WTC11 (cell line): ENCODE results near the gene MAPKAP1. TPM values are rescaled to one million over a fixed set of nuclear protein-coding genes. Genes with fewer than 3 reads are reported as not detected.

Experiments used
- ATAC-seq: fragments of 200-7000 bp; cut with Tn5 transposase; 2 replicates; pipeline ENCODE4 v1.10.0; 2021; ENCODE audit warnings: mild to moderate bottlenecking, moderate library complexity
- CTCF ChIA-PET: fragments of 300-600 bp; sonication (Branson Sonifier 250); formaldehyde crosslinking; loops from one replicate; lab custom pipeline; 2021; ENCODE audit warnings: antibody characterized with exemption; lab: Charles Lee
- POLR2A ChIA-PET: fragments of 350-600 bp; sonication (Branson Sonifier 250); formaldehyde crosslinking; loops from one replicate; lab custom pipeline; 2021; ENCODE audit warnings: antibody characterized with exemption; lab: Charles Lee
- DNase-seq: peaks from one replicate; pipeline ENCODE4 v3.0.0; 2021; ENCODE audit warnings: low spot score
- H3K27ac Mint-ChIP-seq: 2 replicates; pipeline ENCODE4 v1.8.0; 2021; ENCODE audit warnings: mixed read lengths
- H3K27me3 Mint-ChIP-seq: 2 replicates; pipeline ENCODE4 v1.8.0; 2021; ENCODE audit warnings: low read depth, mild to moderate bottlenecking, moderate library complexity, mixed read lengths
- H3K36me3 Mint-ChIP-seq: 2 replicates; pipeline ENCODE4 v1.8.0; 2021; ENCODE audit warnings: mixed read lengths
- H3K4me1 Mint-ChIP-seq: 2 replicates; pipeline ENCODE4 v1.8.0; 2022; ENCODE audit warnings: mixed read lengths
- H3K4me3 Mint-ChIP-seq: 2 replicates; pipeline ENCODE4 v1.8.0; 2021; ENCODE audit warnings: mild to moderate bottlenecking, moderate library complexity, mixed read lengths
- H3K9me3 Mint-ChIP-seq: 2 replicates; pipeline ENCODE4 v1.8.0; 2021; ENCODE audit warnings: mixed read lengths
- ATF6 ChIP-seq: sonication (generic); formaldehyde crosslinking; IDR thresholded peaks from 2 replicates; pipeline ENCODE4 v1.8.1; 2023; ENCODE audit warnings: mild to moderate bottlenecking, missing genetic modification reagents
- CREM ChIP-seq: sonication (generic); formaldehyde crosslinking; IDR thresholded peaks from 2 replicates; pipeline ENCODE4 v1.8.1; 2022; ENCODE audit warnings: mild to moderate bottlenecking, missing genetic modification reagents, moderate library complexity
- E2F5 ChIP-seq: sonication (generic); formaldehyde crosslinking; IDR thresholded peaks from 2 replicates; pipeline ENCODE4 v1.8.1; 2022; ENCODE audit warnings: mild to moderate bottlenecking, moderate library complexity, missing genetic modification reagents
- ELF4 ChIP-seq: sonication (generic); formaldehyde crosslinking; IDR thresholded peaks from 2 replicates; pipeline ENCODE4 v1.8.1; 2022; ENCODE audit warnings: low read depth, mild to moderate bottlenecking, moderate library complexity, missing genetic modification reagents
- EMX1 ChIP-seq: fragments of 250-450 bp; sonication (Bioruptor Pico); IDR thresholded peaks from 2 replicates; pipeline ENCODE4 v1.8.0; 2021; ENCODE audit warnings: mild to moderate bottlenecking
- ESRRA ChIP-seq: sonication (generic); formaldehyde crosslinking; IDR thresholded peaks from 2 replicates; pipeline ENCODE4 v1.8.1; 2022; ENCODE audit warnings: mild to moderate bottlenecking, missing genetic modification reagents, borderline replicate concordance
- FOXJ3 ChIP-seq: sonication (generic); formaldehyde crosslinking; IDR thresholded peaks from 2 replicates; pipeline ENCODE4 v1.9.0; 2021; ENCODE audit warnings: missing genetic modification reagents, mild to moderate bottlenecking, borderline replicate concordance
- FOXP1 ChIP-seq: sonication (generic); formaldehyde crosslinking; IDR thresholded peaks from 2 replicates; pipeline ENCODE4 v1.8.0; 2022; ENCODE audit warnings: missing genetic modification reagents, mild to moderate bottlenecking, moderate library complexity, borderline replicate concordance
- IRF1 ChIP-seq: sonication (generic); formaldehyde crosslinking; IDR thresholded peaks from 2 replicates; pipeline ENCODE4 v1.8.0; 2023; ENCODE audit warnings: missing genetic modification reagents
- JUN ChIP-seq: sonication (generic); formaldehyde crosslinking; IDR thresholded peaks from 2 replicates; pipeline ENCODE4 v1.8.0; 2023; ENCODE audit warnings: mild to moderate bottlenecking, missing genetic modification reagents
- MAX ChIP-seq: sonication (generic); formaldehyde crosslinking; IDR thresholded peaks from 2 replicates; pipeline ENCODE4 v1.8.0; 2022; ENCODE audit warnings: mild to moderate bottlenecking, missing genetic modification reagents
- NR3C1 ChIP-seq: sonication (generic); formaldehyde crosslinking; conservative IDR thresholded peaks from 2 replicates; pipeline ENCODE4 v1.8.1; 2023; ENCODE audit warnings: low read depth, mild to moderate bottlenecking, missing genetic modification reagents
- RELA ChIP-seq: sonication (generic); formaldehyde crosslinking; IDR thresholded peaks from 2 replicates; pipeline ENCODE4 v1.8.1; 2022; ENCODE audit warnings: missing genetic modification reagents, mild to moderate bottlenecking, borderline replicate concordance
- TCF7 ChIP-seq: sonication (generic); formaldehyde crosslinking; IDR thresholded peaks from 2 replicates; pipeline ENCODE4 v1.8.0; 2022; ENCODE audit warnings: mild to moderate bottlenecking, low read depth, missing genetic modification reagents, moderate library complexity
- TEAD1 ChIP-seq: sonication (generic); formaldehyde crosslinking; IDR thresholded peaks from 2 replicates; pipeline ENCODE4 v1.8.0; 2022; ENCODE audit warnings: mild to moderate bottlenecking, missing genetic modification reagents
- TEAD4 ChIP-seq: sonication (generic); formaldehyde crosslinking; IDR thresholded peaks from 2 replicates; pipeline ENCODE4 v1.8.0; 2022; ENCODE audit warnings: mild to moderate bottlenecking, missing genetic modification reagents
- ZNF219 ChIP-seq: sonication (generic); formaldehyde crosslinking; IDR thresholded peaks from 2 replicates; pipeline ENCODE4 v1.8.0; 2023; ENCODE audit warnings: missing genetic modification reagents, mild to moderate bottlenecking, borderline replicate concordance
- total RNA-seq: library from RNA; stranded (reverse); gene quantifications from 3 replicates; pipeline ENCODE4 v1.2.3, GENCODE V29; 2021
- TF ChIP-seq, protein P1 (sequence below): fragments of 200-600 bp; IDR thresholded peaks from 2 replicates; pipeline ENCODE4 v1.8.0; 2022; ENCODE audit warnings: antibody characterized with exemption

Gene MAPKAP1
- total RNA-seq, 1 experiment from 2014 or later, result 111 TPM

- Mint-ChIP-seq H3K4me1 (peaks cover 50% of the 10 kb centered on the region), H3K36me3 (peaks cover 5% of the 10 kb centered on the region; the same call in 1 of the 2 replicates), H3K27me3 (no peaks in the 10 kb centered on the region), H3K9me3 (no peaks in the 10 kb centered on the region), H3K27ac (no peak overlapping the region; the same call in 1 of the 2 replicates), H3K4me3 (no peak overlapping the region)
- ChIA-PET POLR2A (no interaction called here), CTCF (interaction anchor here (0.9 to 1.6 kb wide), 4 partner anchors 8 to 110 kb away, joined by 3 to 6 read pairs (median 3); no protein-coding TSS in a partner anchor)
- ATAC-seq (peak; percentile 27; the same call in 1 of the 2 replicates), DNase-seq (no peak)
- TF ChIP-seq RELA (CRISPR knock-in tag), result no peak
- no peak for TF ChIP-seq TCF7
- no peak for TF ChIP-seq EMX1 (CRISPR knock-in tag)
These were observed 189.4 kb downstream of the MAPKAP1 start for GRCh38 chr9:125517577-125517976.

GRCh38 chr9:125515983-125516940 lies 190.7 kb downstream of the MAPKAP1 start:
- POLR2A ChIA-PET, result no interaction called here
- Mint-ChIP-seq H3K27ac (peak overlapping the region; percentile 26), H3K4me3 (no peak overlapping the region), H3K4me1 (peaks cover 58% of the 10 kb centered on the region), H3K27me3 (no peaks in the 10 kb centered on the region), H3K36me3 (peaks cover 5% of the 10 kb centered on the region; the same call in 1 of the 2 replicates), H3K9me3 (no peaks in the 10 kb centered on the region)
- no peak for ATAC-seq
- TF ChIP-seq NR3C1 (CRISPR knock-in tag) (no peak), ATF6 (CRISPR knock-in tag) (no peak), EMX1 (CRISPR knock-in tag) (no peak), MAX (CRISPR knock-in tag) (no peak), TEAD1 (CRISPR knock-in tag) (no peak), ELF4 (CRISPR knock-in tag) (no peak), IRF1 (CRISPR knock-in tag) (no peak), E2F5 (CRISPR knock-in tag) (no peak), TEAD4 (CRISPR knock-in tag) (no peak), ESRRA (CRISPR knock-in tag) (no peak), ZNF219 (no peak), FOXP1 (CRISPR knock-in tag) (no peak), JUN (no peak), TCF7 (no peak), FOXJ3 (CRISPR knock-in tag) (no peak), CREM (CRISPR knock-in tag) (no peak)
- TF ChIP-seq, protein P1, sequence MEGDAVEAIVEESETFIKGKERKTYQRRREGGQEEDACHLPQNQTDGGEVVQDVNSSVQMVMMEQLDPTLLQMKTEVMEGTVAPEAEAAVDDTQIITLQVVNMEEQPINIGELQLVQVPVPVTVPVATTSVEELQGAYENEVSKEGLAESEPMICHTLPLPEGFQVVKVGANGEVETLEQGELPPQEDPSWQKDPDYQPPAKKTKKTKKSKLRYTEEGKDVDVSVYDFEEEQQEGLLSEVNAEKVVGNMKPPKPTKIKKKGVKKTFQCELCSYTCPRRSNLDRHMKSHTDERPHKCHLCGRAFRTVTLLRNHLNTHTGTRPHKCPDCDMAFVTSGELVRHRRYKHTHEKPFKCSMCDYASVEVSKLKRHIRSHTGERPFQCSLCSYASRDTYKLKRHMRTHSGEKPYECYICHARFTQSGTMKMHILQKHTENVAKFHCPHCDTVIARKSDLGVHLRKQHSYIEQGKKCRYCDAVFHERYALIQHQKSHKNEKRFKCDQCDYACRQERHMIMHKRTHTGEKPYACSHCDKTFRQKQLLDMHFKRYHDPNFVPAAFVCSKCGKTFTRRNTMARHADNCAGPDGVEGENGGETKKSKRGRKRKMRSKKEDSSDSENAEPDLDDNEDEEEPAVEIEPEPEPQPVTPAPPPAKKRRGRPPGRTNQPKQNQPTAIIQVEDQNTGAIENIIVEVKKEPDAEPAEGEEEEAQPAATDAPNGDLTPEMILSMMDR, result no peak
- TF ChIP-seq, all 79 proteins: peak for 0
- CTCF ChIA-PET, result interaction anchor here (1.5 kb wide), 1 partner anchor 109 kb away, joined by 3 read pairs; no protein-coding TSS in a partner anchor
- no peak for DNase-seq
